Kidney epithelial cell (primary cell): ENCODE data around the gene SEZ6L. TPM values are rescaled to one million over a fixed set of nuclear protein-coding genes. Genes with fewer than 3 reads are reported as not detected.

Source experiments
- DNase-seq: peaks from one replicate; pipeline ENCODE4 v3.0.0-alpha.2; 2010; ENCODE audit warnings: low read depth
- H3K27me3 ChIP-seq: 2 replicates; pipeline ENCODE4 v1.6.0; 2011; ENCODE audit warnings: low read length; ENCODE audit not compliant: control insufficient read depth, insufficient read depth
- H3K36me3 ChIP-seq: 2 replicates; pipeline ENCODE4 v1.5.1; 2011; ENCODE audit warnings: low read length; ENCODE audit not compliant: control insufficient read depth, insufficient read depth
- H3K4me3 ChIP-seq: 2 replicates; pipeline ENCODE4 v1.5.1; 2011; ENCODE audit warnings: low read depth, mild to moderate bottlenecking, control low read depth, low read length
- CTCF ChIP-seq: IDR thresholded peaks from 2 replicates; pipeline ENCODE4 v1.5.1; 2011; ENCODE audit warnings: mild to moderate bottlenecking, moderate library complexity, low read length, control low read depth, inconsistent platforms; ENCODE audit not compliant: insufficient read depth, poor library complexity, severe bottlenecking
- total RNA-seq: library from RNA; depleted of rRNA; stranded (reverse); fragments of >200 nt; gene quantifications from 2 replicates; pipeline ENCODE4 v1.2.3, GENCODE V29; 2015

Gene SEZ6L
- total RNA-seq, 1 donor from 2014 or later = not detected

GRCh38 chr22:26235792-26236487 is 66.7 kb downstream of the SEZ6L start:
- no peak overlapping the region for H3K4me3 ChIP-seq
- H3K27me3 ChIP-seq = no peaks in the 10 kb centered on the region
- TF ChIP-seq CTCF = no peak
- no peaks in the 10 kb centered on the region for H3K36me3 ChIP-seq
- DNase-seq = no peak

- H3K36me3 ChIP-seq = no peaks in the 10 kb centered on the region
Measured at GRCh38 chr22:26236991-26237390, 67.7 kb downstream of the SEZ6L start.

GRCh38 chr22:26238596-26238995 is 69.3 kb downstream of the SEZ6L start:
- no peak for DNase-seq
- no peak for TF ChIP-seq CTCF
- Histone ChIP-seq H3K4me3 (no peak overlapping the region), H3K27me3 (no peaks in the 10 kb centered on the region), H3K36me3 (no peaks in the 10 kb centered on the region)

More at GRCh38 chr22:26236991-26237390, 67.7 kb downstream of the SEZ6L start:
- no peaks in the 10 kb centered on the region for H3K27me3 ChIP-seq
- no peak for TF ChIP-seq CTCF
- no peak overlapping the region for H3K4me3 ChIP-seq
- no peak for DNase-seq

GRCh38 chr22:26239581-26239980 is 70.3 kb downstream of the SEZ6L start:
- no peak for TF ChIP-seq CTCF
- DNase-seq = no peak
- Histone ChIP-seq H3K36me3 (no peaks in the 10 kb centered on the region), H3K27me3 (no peaks in the 10 kb centered on the region), H3K4me3 (no peak overlapping the region)

GRCh38 chr22:26241361-26241760 is 72.1 kb downstream of the SEZ6L start:
- Histone ChIP-seq H3K27me3 (no peaks in the 10 kb centered on the region), H3K36me3 (no peaks in the 10 kb centered on the region), H3K4me3 (no peak overlapping the region)
- no peak for TF ChIP-seq CTCF
- no peak for DNase-seq

- Histone ChIP-seq H3K27me3 (no peaks in the 10 kb centered on the region), H3K36me3 (no peaks in the 10 kb centered on the region), H3K4me3 (no peak overlapping the region)
- no peak for DNase-seq
- no peak for TF ChIP-seq CTCF
Measured at GRCh38 chr22:26245001-26245400, 75.7 kb downstream of the SEZ6L start.
